BE2C (cell line): ENCODE results near the gene PRDM9.
"Not testable (repeated sequence)": the region's sequence is repeated elsewhere in the genome, so short reads cannot be mapped to it uniquely, and the experiment has no call there.

Source experiments
- DNase-seq: peaks from one replicate; pipeline ENCODE4 v3.0.0-alpha.2; 2020
- H3K27me3 ChIP-seq: fragments of 250-450 bp; sonication (Bioruptor Pico); 2 replicates; pipeline ENCODE4 v1.5.1; 2020; ENCODE audit warnings: mild to moderate bottlenecking
- H3K36me3 ChIP-seq: fragments of 250-450 bp; sonication (Bioruptor Pico); 2 replicates; pipeline ENCODE4 v1.5.1; 2020; ENCODE audit warnings: mild to moderate bottlenecking
- H3K4me1 ChIP-seq: fragments of 250-450 bp; sonication (Bioruptor Pico); 2 replicates; pipeline ENCODE4 v1.5.1; 2020
- H3K4me3 ChIP-seq: 2 replicates; pipeline ENCODE4 v1.5.1; 2011; ENCODE audit warnings: low read depth, low read length
- H3K9me3 ChIP-seq: fragments of 250-450 bp; sonication (Bioruptor Pico); 2 replicates; pipeline ENCODE4 v1.5.1; 2020
- CTCF ChIP-seq: IDR thresholded peaks from 2 replicates; pipeline ENCODE4 v1.5.1; 2012; ENCODE audit warnings: mild to moderate bottlenecking, low read depth, low read length

PRDM9 gene

GRCh38 chr5:23523031-23523430 is 15.6 kb downstream of the PRDM9 start:
- Histone ChIP-seq H3K9me3 (no peaks in the 10 kb centered on the region), H3K27me3 (no peaks in the 10 kb centered on the region)

GRCh38 chr5:23523998-23524397 is 16.6 kb downstream of the PRDM9 start:
- H3K4me3 ChIP-seq, result no peak overlapping the region
- no peak for TF ChIP-seq CTCF
- DNase-seq, result no peak

More at GRCh38 chr5:23523031-23523430, 15.6 kb downstream of the PRDM9 start:
- Histone ChIP-seq H3K4me1 (no peaks in the 10 kb centered on the region), H3K36me3 (no peaks in the 10 kb centered on the region), H3K4me3 (no peak overlapping the region)
- no peak for TF ChIP-seq CTCF
- no peak for DNase-seq

GRCh38 chr5:23525751-23526150 is 18.3 kb downstream of the PRDM9 start:
- Histone ChIP-seq H3K4me3 (no peak overlapping the region), H3K36me3 (no peaks in the 10 kb centered on the region)
- no peak for TF ChIP-seq CTCF

More at GRCh38 chr5:23523998-23524397, 16.6 kb downstream of the PRDM9 start:
- no peaks in the 10 kb centered on the region for H3K36me3 ChIP-seq
- H3K9me3 ChIP-seq, result no peaks in the 10 kb centered on the region
- H3K27me3 ChIP-seq, result no peaks in the 10 kb centered on the region
- H3K4me1 ChIP-seq, result no peaks in the 10 kb centered on the region

GRCh38 chr5:23526616-23527015 is 19.2 kb downstream of the PRDM9 start:
- not testable (repeated sequence) for H3K4me3 ChIP-seq, H3K9me3 ChIP-seq, H3K36me3 ChIP-seq, H3K4me1 ChIP-seq, H3K27me3 ChIP-seq
- peak; percentile 55 for DNase-seq

More at GRCh38 chr5:23525751-23526150, 18.3 kb downstream of the PRDM9 start:
- no peaks in the 10 kb centered on the region for H3K27me3 ChIP-seq
- H3K9me3 ChIP-seq, result no peaks in the 10 kb centered on the region
- H3K4me1 ChIP-seq, result no peaks in the 10 kb centered on the region
- no peak for DNase-seq

GRCh38 chr5:23527216-23527920 is 20.0 kb downstream of the PRDM9 start:
- not testable (repeated sequence) for H3K27me3 ChIP-seq, H3K9me3 ChIP-seq, H3K4me3 ChIP-seq, H3K4me1 ChIP-seq, H3K36me3 ChIP-seq
- DNase-seq, result peak; percentile 79

- no peaks in the 10 kb centered on the region for H3K4me1 ChIP-seq
- no peaks in the 10 kb centered on the region for H3K9me3 ChIP-seq
- H3K4me3 ChIP-seq, result no peak overlapping the region
- H3K27me3 ChIP-seq, result no peaks in the 10 kb centered on the region
- DNase-seq, result no peak
- TF ChIP-seq CTCF, result no peak
- H3K36me3 ChIP-seq, result no peaks in the 10 kb centered on the region
These were observed 21.3 kb downstream of the PRDM9 start for GRCh38 chr5:23528677-23529076.

GRCh38 chr5:23530571-23530970 is 23.2 kb downstream of the PRDM9 start:
- no peak for DNase-seq
- Histone ChIP-seq H3K4me3 (no peak overlapping the region), H3K27me3 (no peaks in the 10 kb centered on the region), H3K4me1 (no peaks in the 10 kb centered on the region), H3K9me3 (no peaks in the 10 kb centered on the region), H3K36me3 (no peaks in the 10 kb centered on the region)
- no peak for TF ChIP-seq CTCF
